ENCODE results near the gene CRYBB2. TPM values are rescaled to one million over a fixed set of nuclear protein-coding genes. Genes with fewer than 3 reads are reported as not detected.

Gene CRYBB2
- total RNA-seq, 1 experiment from 2014 or later = not detected

GRCh38 chr22:25208328-25208727 lies 11.1 kb upstream of the CRYBB2 start:
- Histone ChIP-seq H3K4me2 (ENCODE audit: low read length) (no peak overlapping the region), H3K36me3 (ENCODE audit: control insufficient read depth in 1 of 2, insufficient read depth in 2 of 2, low read length in 2 of 2) (no peaks in the 10 kb centered on the region), H3K9me2 (ENCODE audit: insufficient read depth) (no peaks in the 10 kb centered on the region), H3K9ac (ENCODE audit: low read length) (no peak overlapping the region), H3K27me3 (ENCODE audit: insufficient read depth, low read length) (no peaks in the 10 kb centered on the region), H2AFZ (ENCODE audit: low read depth, low read length, poor library complexity, severe bottlenecking) (no peak overlapping the region), H3K4me3 (replicated peaks in 1 of 2; ENCODE audit: low read depth in 1 of 2, low read length in 2 of 2) (no peak overlapping the region), H3K9me3 (ENCODE audit: control insufficient read depth in 1 of 2, insufficient read depth in 1 of 2, low read depth in 1 of 2, low read length in 2 of 2) (no peaks in the 10 kb centered on the region), H3K4me1 (ENCODE audit: control insufficient read depth in 1 of 2, insufficient read depth in 2 of 2, low read length in 2 of 2) (no peaks in the 10 kb centered on the region), H3K27ac (ENCODE audit: low read depth, low read length) (no peak overlapping the region), H3K79me2 (ENCODE audit: insufficient read depth, low read length) (no peaks in the 10 kb centered on the region), H4K20me1 (ENCODE audit: insufficient read depth) (no peaks in the 10 kb centered on the region)
- ChIA-PET RAD21 (ENCODE audit: low non-redundant PET in 1 of 2, low total read pairs in 2 of 2, uncharacterized antibody in 2 of 2, unreplicated experiment in 2 of 2) (no interaction called here), CTCF (no interaction called here), POLR2A (no interaction called here)
- DNase-seq (ENCODE audit: low read depth, low spot score) (no peak), ATAC-seq (no peak)
- BruUV-seq (replicated peaks) = no TSS peak
- no peak for TF ChIP-seq RAD21 (IDR thresholded peaks at IDR 0.05; ENCODE audit: low read depth)
- TF ChIP-seq CTCF (IDR thresholded peaks at IDR 0.05 in 2 of 3, conservative IDR thresholded peaks at IDR 0.05 in 1 of 3; ENCODE audit: borderline replicate concordance in 1 of 3, insufficient read depth in 1 of 3, low read depth in 2 of 3, low read length in 2 of 3) = no peak
- no peak for TF ChIP-seq CEBPB (IDR thresholded peaks at IDR 0.05; ENCODE audit: low read depth)
- TF ChIP-seq REST (IDR thresholded peaks at IDR 0.05; ENCODE audit: low read depth) = no peak
- TF ChIP-seq POLR2A (IDR thresholded peaks at IDR 0.05; ENCODE audit: borderline replicate concordance, extremely low read depth, insufficient read depth, insufficient read length) = no peak
- no peak for TF ChIP-seq ZFX (IDR thresholded peaks at IDR 0.05)
- TF ChIP-seq ELF1 (IDR thresholded peaks at IDR 0.05; ENCODE audit: borderline replicate concordance, low read depth) = no peak
- no peak for TF ChIP-seq JUND (IDR thresholded peaks at IDR 0.05)
- no peak for TF ChIP-seq CBX3 (IDR thresholded peaks at IDR 0.05; ENCODE audit: low read depth)
- intact Hi-C loops (cut with micrococcal nuclease) = loop anchor here (10.0 kb wide), 1 partner anchor 126 kb away; no protein-coding TSS in a partner anchor
